ENCODE results near the gene ALDH1A3. TPM values are rescaled to one million over a fixed set of nuclear protein-coding genes. Genes with fewer than 3 reads are reported as not detected.

Gene ALDH1A3
- total RNA-seq, 1 experiment from 2014 or later: 14.0 TPM

GRCh38 chr15:100944986-100945385 lies 65.4 kb downstream of the ALDH1A3 start:
- CTCF ChIA-PET: interaction anchor here (0.7 to 1.8 kb wide), 3 partner anchors 28 to 63 kb away, joined by 3 to 6 read pairs (median 4); no protein-coding TSS in a partner anchor

GRCh38 chr15:100947760-100948429 lies 68.3 kb downstream of the ALDH1A3 start:
- CTCF ChIA-PET: interaction anchor here (1.2 to 1.8 kb wide), 2 partner anchors 30 to 61 kb away, joined by 9 to 14 read pairs; partner anchors contain the start of gene LRRK1
- H3K9me3 Mint-ChIP-seq: peaks cover 5% of the 10 kb centered on the region
- H3K27me3 Mint-ChIP-seq (ENCODE audit: low read depth): no peaks in the 10 kb centered on the region
- H3K36me3 Mint-ChIP-seq: no peaks in the 10 kb centered on the region
- POLR2A ChIA-PET: interaction anchor here (0.6 kb wide), 1 partner anchor 566 kb away, joined by 6 read pairs; no protein-coding TSS in a partner anchor
- no peak overlapping the region for H3K4me3 Mint-ChIP-seq
- TF ChIP-seq MAX (CRISPR knock-in tag; IDR thresholded peaks at IDR 0.05): no peak
- H3K27ac Mint-ChIP-seq: peak overlapping the region; percentile 55
- ATAC-seq (peak; percentile 72), DNase-seq (ENCODE audit: low spot score) (peak; percentile 36)
- peaks cover 14% of the 10 kb centered on the region for H3K4me1 Mint-ChIP-seq

More at GRCh38 chr15:100944986-100945385, 65.4 kb downstream of the ALDH1A3 start:
- H3K36me3 Mint-ChIP-seq: no peaks in the 10 kb centered on the region
- ATAC-seq (no peak), DNase-seq (ENCODE audit: low spot score) (no peak)
- TF ChIP-seq, protein P1, sequence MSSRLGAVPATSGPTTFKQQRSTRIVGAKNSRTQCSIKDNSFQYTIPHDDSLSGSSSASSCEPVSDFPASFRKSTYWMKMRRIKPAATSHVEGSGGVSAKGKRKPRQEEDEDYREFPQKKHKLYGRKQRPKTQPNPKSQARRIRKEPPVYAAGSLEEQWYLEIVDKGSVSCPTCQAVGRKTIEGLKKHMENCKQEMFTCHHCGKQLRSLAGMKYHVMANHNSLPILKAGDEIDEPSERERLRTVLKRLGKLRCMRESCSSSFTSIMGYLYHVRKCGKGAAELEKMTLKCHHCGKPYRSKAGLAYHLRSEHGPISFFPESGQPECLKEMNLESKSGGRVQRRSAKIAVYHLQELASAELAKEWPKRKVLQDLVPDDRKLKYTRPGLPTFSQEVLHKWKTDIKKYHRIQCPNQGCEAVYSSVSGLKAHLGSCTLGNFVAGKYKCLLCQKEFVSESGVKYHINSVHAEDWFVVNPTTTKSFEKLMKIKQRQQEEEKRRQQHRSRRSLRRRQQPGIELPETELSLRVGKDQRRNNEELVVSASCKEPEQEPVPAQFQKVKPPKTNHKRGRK (CRISPR knock-in tag; IDR thresholded peaks at IDR 0.05; ENCODE audit: borderline replicate concordance): no peak
- TF ChIP-seq PRDM15 (CRISPR knock-in tag; IDR thresholded peaks at IDR 0.05): no peak
- TF ChIP-seq NR2C2 (CRISPR knock-in tag; IDR thresholded peaks at IDR 0.05): no peak
- TF ChIP-seq ZNF317 (CRISPR knock-in tag; IDR thresholded peaks at IDR 0.05; ENCODE audit: borderline replicate concordance, low read depth): no peak
- no peak for TF ChIP-seq ATF1 (CRISPR knock-in tag; IDR thresholded peaks at IDR 0.05)
- no peak for TF ChIP-seq MLX (CRISPR knock-in tag; IDR thresholded peaks at IDR 0.05)
- no peak for TF ChIP-seq GABPB1 (CRISPR knock-in tag; IDR thresholded peaks at IDR 0.05)
- no peak for TF ChIP-seq TCF7 (CRISPR knock-in tag; IDR thresholded peaks at IDR 0.05; ENCODE audit: low read depth)
- no peak for TF ChIP-seq ZNF138 (CRISPR knock-in tag; conservative IDR thresholded peaks at IDR 0.05)
- no peak for TF ChIP-seq ATF2 (CRISPR knock-in tag; IDR thresholded peaks at IDR 0.05; ENCODE audit: borderline replicate concordance, low read depth)
- TF ChIP-seq ZNF121 (CRISPR knock-in tag; IDR thresholded peaks at IDR 0.05): no peak
- TF ChIP-seq NR1H2 (CRISPR knock-in tag; IDR thresholded peaks at IDR 0.05): no peak
- no peak for TF ChIP-seq NFATC4 (CRISPR knock-in tag; IDR thresholded peaks at IDR 0.05)
- TF ChIP-seq ZNF671 (CRISPR knock-in tag; IDR thresholded peaks at IDR 0.05): no peak
- POLR2A ChIA-PET: interaction anchor here (0.7 kb wide), 1 partner anchor 303 kb away, joined by 6 read pairs; no protein-coding TSS in a partner anchor
- no peaks in the 10 kb centered on the region for H3K9me3 Mint-ChIP-seq
- H3K4me3 Mint-ChIP-seq: no peak overlapping the region
- no peaks in the 10 kb centered on the region for H3K27me3 Mint-ChIP-seq (ENCODE audit: low read depth)
- peaks cover 14% of the 10 kb centered on the region for H3K4me1 Mint-ChIP-seq
- no peak overlapping the region; the same call in 1 of the 2 replicates for H3K27ac Mint-ChIP-seq
